C4-2B (cell line): ENCODE measurements around the gene TMEM192.

ENCODE experiments used
- H3K27ac ChIP-seq: fragments of 450-650 bp; 2 replicates; pipeline ENCODE4 v1.5.1; 2017
- CTCF ChIP-seq: fragments of 450-650 bp; conservative IDR thresholded peaks from 2 replicates; pipeline ENCODE4 v1.5.1; 2017; ENCODE audit warnings: mild to moderate bottlenecking
- ZFX ChIP-seq: fragments of 450-650 bp; IDR thresholded peaks from 2 replicates; pipeline ENCODE4 v1.6.1; 2017

Gene TMEM192

GRCh38 chr4:165118256-165118909, 5.7 kb upstream of the TMEM192 start:
- no peak overlapping the region for H3K27ac ChIP-seq
- TF ChIP-seq CTCF: no peak
- no peak for TF ChIP-seq ZFX

GRCh38 chr4:165115301-165115700, 2.6 kb upstream of the TMEM192 start:
- TF ChIP-seq ZFX (no peak), CTCF (no peak)
- H3K27ac ChIP-seq: no peak overlapping the region

- peak overlapping the region; percentile 92 for H3K27ac ChIP-seq
- TF ChIP-seq ZFX (no peak), CTCF (no peak)
Measured at GRCh38 chr4:165111906-165112367, 723 bp downstream of the TMEM192 start.

- TF ChIP-seq CTCF (no peak), ZFX (no peak)
- no peak overlapping the region for H3K27ac ChIP-seq
Measured at GRCh38 chr4:165106518-165106917, 6.1 kb downstream of the TMEM192 start.

- TF ChIP-seq CTCF (no peak), ZFX (no peak)
Measured at GRCh38 chr4:165101641-165102040, 11.0 kb downstream of the TMEM192 start.

GRCh38 chr4:165096776-165097175, 15.9 kb downstream of the TMEM192 start:
- TF ChIP-seq CTCF: peak; percentile 55
- TF ChIP-seq ZFX: no peak
- no peak overlapping the region for H3K27ac ChIP-seq

More at GRCh38 chr4:165101641-165102040, 11.0 kb downstream of the TMEM192 start:
- no peak overlapping the region for H3K27ac ChIP-seq

GRCh38 chr4:165095291-165095690, 17.4 kb downstream of the TMEM192 start:
- TF ChIP-seq ZFX (no peak), CTCF (no peak)
- H3K27ac ChIP-seq: no peak overlapping the region
